Neural cell (in vitro differentiated cells): ENCODE measurements around the gene ADAMTS18. TPM values are rescaled to one million over a fixed set of nuclear protein-coding genes. Genes with fewer than 3 reads are reported as not detected.

Source experiments
- H2AFZ ChIP-seq: fragments of 200-600, 300-800 bp; sonication (generic), shearing (Covaris generic); 2 replicates; pipeline ENCODE4 v1.6.0; 2014; ENCODE audit warnings: low read depth, mild to moderate bottlenecking, antibody characterized with exemption, low read length, moderate library complexity
- H3F3A ChIP-seq: fragments of 200-600 bp; shearing (Covaris generic); 2 replicates; pipeline ENCODE4 v1.6.1; 2016; ENCODE audit warnings: mild to moderate bottlenecking, moderate library complexity, mixed read lengths, antibody characterized with exemption, low read length; ENCODE audit not compliant: insufficient read depth, poor library complexity, severe bottlenecking
- H3K27ac ChIP-seq: fragments of 200-600, 300-800 bp; sonication (generic), shearing (Covaris generic); 2 replicates; pipeline ENCODE4 v1.5.1; 2014; ENCODE audit warnings: mild to moderate bottlenecking, low read length, moderate library complexity
- H3K27me3 ChIP-seq: fragments of 300-800, 200-600 bp; sonication (generic), shearing (Covaris generic); 2 replicates; pipeline ENCODE4 v1.6.0; 2014; ENCODE audit warnings: mild to moderate bottlenecking, low read depth, low read length, moderate library complexity; ENCODE audit not compliant: insufficient read depth
- H3K36me3 ChIP-seq: fragments of 300-800, 200-600 bp; sonication (generic), shearing (Covaris generic); 2 replicates; pipeline ENCODE4 v1.5.1; 2014; ENCODE audit warnings: mild to moderate bottlenecking, antibody characterized with exemption, low read length, moderate library complexity; ENCODE audit not compliant: insufficient read depth
- H3K4me2 ChIP-seq: fragments of 300-800, 200-600 bp; sonication (generic), shearing (Covaris generic); 2 replicates; pipeline ENCODE4 v1.6.0; 2014; ENCODE audit warnings: mild to moderate bottlenecking, low read length
- H3K4me3 ChIP-seq: fragments of 300-800, 200-600 bp; sonication (generic), shearing (Covaris generic); 2 replicates; pipeline ENCODE4 v1.5.1; 2014; ENCODE audit warnings: mild to moderate bottlenecking, low read length, moderate library complexity
- H3K79me2 ChIP-seq: fragments of 200-600 bp; shearing (Covaris generic); replicated peaks from 2 replicates; pipeline ENCODE4 v1.6.0; 2014; ENCODE audit warnings: mild to moderate bottlenecking, low read length, moderate library complexity; ENCODE audit not compliant: insufficient read depth
- H3K9ac ChIP-seq: fragments of 300-800, 200-600 bp; sonication (generic), shearing (Covaris generic); 2 replicates; pipeline ENCODE4 v1.6.1; 2016; ENCODE audit warnings: mild to moderate bottlenecking, low read length, mixed read lengths
- H3K9me2 ChIP-seq: fragments of 200-600 bp; shearing (Covaris generic); 2 replicates; pipeline ENCODE4 v1.6.1; 2016; ENCODE audit warnings: mild to moderate bottlenecking, low read length, mixed read lengths; ENCODE audit not compliant: insufficient read depth
- H3K9me3 ChIP-seq: fragments of 200-600, 300-800 bp; sonication (generic), shearing (Covaris generic); 2 replicates; pipeline ENCODE4 v1.6.1; 2016; ENCODE audit warnings: mild to moderate bottlenecking, mixed run types, low read length, moderate library complexity, mixed read lengths
- H4K20me1 ChIP-seq: fragments of 200-600 bp; shearing (Covaris generic); 2 replicates; pipeline ENCODE4 v1.6.1; 2016; ENCODE audit warnings: mild to moderate bottlenecking, mixed run types; ENCODE audit not compliant: insufficient read depth
- CTCF ChIP-seq: fragments of 450-650 bp; IDR thresholded peaks from 2 replicates; pipeline ENCODE4 v1.5.1; 2014; ENCODE audit warnings: antibody characterized with exemption, mild to moderate bottlenecking, moderate library complexity; ENCODE audit not compliant: poor library complexity, severe bottlenecking
- EP300 ChIP-seq: fragments of 450-650 bp; conservative IDR thresholded peaks from 2 replicates; pipeline ENCODE4 v1.6.1; 2014; ENCODE audit warnings: antibody characterized with exemption, mild to moderate bottlenecking, moderate library complexity; ENCODE audit not compliant: poor library complexity, severe bottlenecking
- EZH2 ChIP-seq: fragments of 200-600, 300-800 bp; shearing (Covaris generic), sonication (generic); IDR thresholded peaks from 2 replicates; pipeline ENCODE4 v1.6.1; 2014; ENCODE audit warnings: antibody characterized with exemption, low read length, borderline replicate concordance, mild to moderate bottlenecking; ENCODE audit not compliant: insufficient read depth, poor library complexity, severe bottlenecking
- MXI1 ChIP-seq: fragments of 450-650 bp; conservative IDR thresholded peaks from 2 replicates; pipeline ENCODE4 v1.6.1; 2014; ENCODE audit warnings: antibody characterized with exemption, mild to moderate bottlenecking; ENCODE audit not compliant: poor library complexity, severe bottlenecking
- POLR2AphosphoS5 ChIP-seq: IDR thresholded peaks from 2 replicates; pipeline ENCODE4 v1.6.1; 2012
- RAD21 ChIP-seq: fragments of 450-650 bp; conservative IDR thresholded peaks from 2 replicates; pipeline ENCODE4 v1.6.1; 2014; ENCODE audit warnings: antibody characterized with exemption, mild to moderate bottlenecking, moderate library complexity
- SMC3 ChIP-seq: fragments of 450-650 bp; conservative IDR thresholded peaks from 2 replicates; pipeline ENCODE4 v1.6.1; 2014; ENCODE audit warnings: antibody characterized with exemption, mild to moderate bottlenecking, moderate library complexity; ENCODE audit not compliant: poor library complexity
- TAF1 ChIP-seq: IDR thresholded peaks from 2 replicates; pipeline ENCODE4 v1.6.1; 2012; ENCODE audit warnings: low read depth
- polyA plus RNA-seq: library from polyadenylated mRNA; depleted of rRNA; stranded (reverse); fragments of >200 nt; gene quantifications from 2 replicates; pipeline ENCODE4 v1.2.3, GENCODE V29; 2014
- TF ChIP-seq, protein P1 (sequence below): IDR thresholded peaks from 2 replicates; pipeline ENCODE4 v1.6.1; 2012; ENCODE audit warnings: borderline replicate concordance

The ADAMTS18 gene
- polyA plus RNA-seq, 1 donor from 2014 or later, result 1.3 TPM

GRCh38 chr16:77432264-77432663 lies 2.6 kb downstream of the ADAMTS18 start:
- Histone ChIP-seq H3K36me3 (no peaks in the 10 kb centered on the region), H3F3A (no peaks in the 10 kb centered on the region), H4K20me1 (no peaks in the 10 kb centered on the region), H3K79me2 (no peaks in the 10 kb centered on the region), H3K4me2 (no peak overlapping the region), H3K9ac (no peak overlapping the region), H3K27me3 (peaks cover 61% of the 10 kb centered on the region), H3K27ac (no peak overlapping the region), H3K9me2 (no peaks in the 10 kb centered on the region), H2AFZ (no peak overlapping the region), H3K9me3 (no peaks in the 10 kb centered on the region), H3K4me3 (no peak overlapping the region)
- TF ChIP-seq SMC3 (no peak), RAD21 (no peak), EZH2 (no peak), EP300 (no peak), POLR2AphosphoS5 (no peak), MXI1 (no peak), CTCF (no peak), TAF1 (no peak)
- TF ChIP-seq, protein P1, sequence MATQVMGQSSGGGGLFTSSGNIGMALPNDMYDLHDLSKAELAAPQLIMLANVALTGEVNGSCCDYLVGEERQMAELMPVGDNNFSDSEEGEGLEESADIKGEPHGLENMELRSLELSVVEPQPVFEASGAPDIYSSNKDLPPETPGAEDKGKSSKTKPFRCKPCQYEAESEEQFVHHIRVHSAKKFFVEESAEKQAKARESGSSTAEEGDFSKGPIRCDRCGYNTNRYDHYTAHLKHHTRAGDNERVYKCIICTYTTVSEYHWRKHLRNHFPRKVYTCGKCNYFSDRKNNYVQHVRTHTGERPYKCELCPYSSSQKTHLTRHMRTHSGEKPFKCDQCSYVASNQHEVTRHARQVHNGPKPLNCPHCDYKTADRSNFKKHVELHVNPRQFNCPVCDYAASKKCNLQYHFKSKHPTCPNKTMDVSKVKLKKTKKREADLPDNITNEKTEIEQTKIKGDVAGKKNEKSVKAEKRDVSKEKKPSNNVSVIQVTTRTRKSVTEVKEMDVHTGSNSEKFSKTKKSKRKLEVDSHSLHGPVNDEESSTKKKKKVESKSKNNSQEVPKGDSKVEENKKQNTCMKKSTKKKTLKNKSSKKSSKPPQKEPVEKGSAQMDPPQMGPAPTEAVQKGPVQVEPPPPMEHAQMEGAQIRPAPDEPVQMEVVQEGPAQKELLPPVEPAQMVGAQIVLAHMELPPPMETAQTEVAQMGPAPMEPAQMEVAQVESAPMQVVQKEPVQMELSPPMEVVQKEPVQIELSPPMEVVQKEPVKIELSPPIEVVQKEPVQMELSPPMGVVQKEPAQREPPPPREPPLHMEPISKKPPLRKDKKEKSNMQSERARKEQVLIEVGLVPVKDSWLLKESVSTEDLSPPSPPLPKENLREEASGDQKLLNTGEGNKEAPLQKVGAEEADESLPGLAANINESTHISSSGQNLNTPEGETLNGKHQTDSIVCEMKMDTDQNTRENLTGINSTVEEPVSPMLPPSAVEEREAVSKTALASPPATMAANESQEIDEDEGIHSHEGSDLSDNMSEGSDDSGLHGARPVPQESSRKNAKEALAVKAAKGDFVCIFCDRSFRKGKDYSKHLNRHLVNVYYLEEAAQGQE, result no peak

- no peaks in the 10 kb centered on the region for H3K79me2 ChIP-seq
- H3K9me3 ChIP-seq, result no peaks in the 10 kb centered on the region
- TF ChIP-seq POLR2AphosphoS5, result no peak
- TF ChIP-seq RAD21, result no peak
- no peak for TF ChIP-seq MXI1
- no peaks in the 10 kb centered on the region for H3F3A ChIP-seq
- H3K27me3 ChIP-seq, result peaks cover 48% of the 10 kb centered on the region
- H4K20me1 ChIP-seq, result no peaks in the 10 kb centered on the region
- H2AFZ ChIP-seq, result no peak overlapping the region
- no peak overlapping the region for H3K9ac ChIP-seq
- H3K9me2 ChIP-seq, result no peaks in the 10 kb centered on the region
- H3K36me3 ChIP-seq, result no peaks in the 10 kb centered on the region
- H3K4me3 ChIP-seq, result no peak overlapping the region
- no peak overlapping the region for H3K4me2 ChIP-seq
- H3K27ac ChIP-seq, result no peak overlapping the region
Observed at GRCh38 chr16:77430787-77431585, 3.8 kb downstream of the ADAMTS18 start.
